Adrenal gland (tissue), 5 donors: ENCODE measurements around the gene PEX16.

Experiments
- CTCF ChIP-seq, 6 experiments: fragments of 450-650 bp in 4 of 6; fragments of 200-600 bp in 2 of 6; sonication (generic) in 1 of 6; IDR thresholded peaks; 1 replicate in 5 of 6; 2 replicates in 1 of 6; pipeline versions ENCODE4 v1.5.1 to v1.8.0; 2016 to 2021; ENCODE audit warnings: antibody characterized with exemption in 6 of 6, mild to moderate bottlenecking in 2 of 6, moderate library complexity in 1 of 6
- POLR2A ChIP-seq, 2 donors: fragments of 450-650 bp; IDR thresholded peaks; one replicate each; pipeline ENCODE4 v1.6.1; 2017; ENCODE audit warnings: antibody characterized with exemption in 2 of 2, mild to moderate bottlenecking in 2 of 2, moderate library complexity in 1 of 2
- donor health status: DM: no; HTN: no; CAD: no.

GRCh38 chr11:45894555-45895247, 23.0 kb downstream of the PEX16 start:
- TF ChIP-seq POLR2A (IDR thresholded peaks at IDR 0.05) (no peak), CTCF (IDR thresholded peaks at IDR 0.05) (no peak)
